GM19467 (cell line): Measurements from ENCODE around the gene DCUN1D4.

Experiments
- ATAC-seq: cut with Tn5 transposase; IDR thresholded peaks from one replicate; pipeline ENCODE4 v1.9.1; 2021; ENCODE audit warnings: mild to moderate bottlenecking, moderate library complexity; ENCODE audit not compliant: unreplicated experiment

DCUN1D4 gene

DNA sequence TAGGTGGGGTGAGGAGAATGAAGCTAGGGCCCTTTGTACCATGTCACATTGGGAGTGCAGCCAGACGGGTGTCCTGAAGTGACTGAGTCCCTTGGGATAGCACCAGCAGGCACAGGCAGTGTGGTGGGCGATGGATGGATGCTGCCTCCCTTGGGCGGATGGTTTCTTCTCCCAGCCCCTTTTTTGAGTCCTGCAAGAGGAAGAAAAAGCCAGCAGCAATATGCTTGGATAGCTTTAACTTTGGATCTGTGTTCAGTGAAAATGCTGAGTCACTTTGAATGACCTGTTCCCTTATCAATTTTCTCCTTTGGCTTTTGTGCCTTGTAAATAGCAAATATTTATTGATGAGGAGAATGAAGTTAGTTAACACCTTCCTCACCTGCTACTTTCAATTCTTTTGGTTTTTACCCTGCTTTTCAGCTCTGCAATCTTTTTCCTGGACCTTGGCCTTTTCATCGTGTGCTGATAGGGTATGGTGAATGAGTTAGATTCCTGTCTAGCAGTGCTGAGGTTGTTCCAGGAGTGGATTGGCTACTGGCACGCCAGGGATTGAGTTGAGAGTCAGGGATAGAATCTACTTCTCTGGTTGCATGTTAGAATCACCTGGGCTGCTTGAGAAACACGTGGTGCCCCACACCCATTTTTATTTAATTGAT is 10.2 kb downstream of the DCUN1D4 start:
- ATAC-seq = no peak

DNA sequence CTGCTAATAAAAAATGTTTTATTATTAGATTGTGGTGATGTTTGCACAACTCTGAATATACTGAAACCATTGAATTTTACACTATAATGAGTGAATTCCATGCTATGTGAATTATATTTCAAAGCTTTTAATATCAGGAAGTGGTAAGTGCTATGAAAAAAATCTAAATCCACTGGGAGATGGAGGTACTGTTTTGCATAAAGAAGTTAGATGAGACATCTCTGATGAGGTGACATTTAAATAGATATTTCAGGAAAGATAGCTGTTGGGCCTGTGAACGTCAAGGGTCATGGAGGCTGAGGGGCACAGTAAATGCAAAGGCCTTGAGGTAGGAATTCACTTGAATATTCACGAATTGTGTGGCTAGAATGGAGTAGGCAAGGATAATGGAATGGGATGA is 12.3 kb downstream of the DCUN1D4 start:
- ATAC-seq = no peak

DNA sequence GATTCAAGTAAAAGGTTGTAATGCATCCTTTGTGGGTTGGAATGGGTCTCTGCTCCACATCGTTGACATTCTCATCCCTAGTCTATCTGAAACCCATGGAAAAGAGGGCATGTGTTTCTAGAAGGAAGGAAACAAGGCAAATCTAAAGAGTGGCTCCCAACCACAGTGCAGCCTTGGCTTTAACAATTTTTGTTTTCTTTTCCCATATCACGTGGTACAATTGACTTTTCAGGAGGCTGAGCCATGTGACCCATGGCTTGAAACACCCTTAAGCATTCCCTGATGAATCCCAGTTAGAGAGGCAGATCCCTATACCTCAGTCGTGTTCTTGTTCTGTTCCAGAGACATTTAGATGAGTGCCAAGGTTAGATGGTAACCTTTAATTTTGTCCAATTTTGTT is 12.8 kb downstream of the DCUN1D4 start:
- no peak for ATAC-seq

DNA sequence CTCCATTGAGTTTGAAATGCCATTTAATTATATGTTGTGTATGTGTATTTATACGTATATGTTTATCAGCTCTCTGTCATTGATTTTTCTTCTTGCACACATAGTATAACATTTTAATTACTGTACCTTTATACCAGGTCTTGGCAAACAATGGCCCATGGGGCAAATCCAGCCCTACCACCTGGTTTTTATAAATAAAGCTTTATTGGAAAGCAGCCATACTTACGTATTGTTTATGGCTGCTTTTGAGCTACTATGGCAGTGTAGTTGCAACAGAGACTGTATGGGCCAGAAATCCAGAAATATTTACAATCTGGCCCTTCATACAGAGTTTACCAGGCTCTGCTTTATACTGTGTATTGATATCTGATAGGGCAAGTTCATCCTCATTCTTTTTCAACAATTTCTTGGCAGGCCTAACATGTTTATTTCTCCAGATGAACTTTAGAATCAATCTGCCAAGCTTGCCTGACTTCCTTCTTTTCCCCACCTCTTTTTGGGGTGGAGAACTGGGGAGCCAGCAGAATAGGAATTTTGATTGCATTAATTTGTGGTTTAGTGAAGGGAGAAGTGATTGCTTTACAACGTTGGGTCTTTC is 15.8 kb downstream of the DCUN1D4 start:
- ATAC-seq = no peak

DNA sequence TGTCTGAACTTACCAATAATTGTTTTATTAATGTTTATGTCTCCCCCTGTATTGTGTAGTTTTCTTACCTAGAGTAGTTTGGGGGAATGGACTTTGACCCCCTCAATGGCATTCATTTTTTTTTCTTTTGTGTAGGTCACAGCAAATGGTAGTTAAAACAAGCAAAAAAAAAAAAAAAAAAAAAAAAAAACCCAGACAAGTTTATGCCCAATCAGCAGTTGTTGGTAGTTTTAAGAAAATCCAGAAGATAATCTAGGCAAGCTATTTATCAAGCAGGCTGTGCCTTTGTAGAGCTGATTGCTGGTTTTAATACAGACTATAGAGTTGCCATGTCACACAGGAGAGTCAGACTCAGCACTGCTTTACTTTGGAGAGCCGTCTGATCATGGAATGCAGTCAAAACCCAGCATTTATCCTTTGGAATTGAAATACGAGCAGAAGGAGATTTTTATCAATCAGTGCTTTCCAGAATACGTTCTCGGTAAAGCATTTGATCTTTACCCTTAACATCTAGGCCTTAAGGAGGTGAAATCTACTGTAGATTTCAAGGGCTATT is 16.6 kb downstream of the DCUN1D4 start:
- ATAC-seq = no peak

DNA sequence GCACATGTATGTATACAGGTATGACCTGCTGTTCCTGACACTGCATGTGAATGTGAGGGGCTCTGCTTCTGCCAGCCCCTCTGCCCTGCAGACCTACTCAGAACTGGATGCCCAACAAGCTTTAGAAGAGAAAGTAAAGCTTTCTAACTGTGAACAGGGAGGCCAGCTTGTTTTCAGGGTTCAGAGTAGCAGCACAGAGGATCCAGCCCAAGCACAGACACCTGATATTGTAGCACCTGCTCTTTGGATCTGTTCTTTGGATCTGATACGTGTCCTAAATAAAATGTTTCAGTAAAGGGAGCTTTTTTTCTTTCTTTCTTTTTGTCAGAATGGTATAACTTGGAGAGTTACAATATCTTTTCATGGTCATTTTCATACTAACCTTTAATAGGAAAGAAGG is 19.2 kb downstream of the DCUN1D4 start:
- ATAC-seq = no peak

DNA sequence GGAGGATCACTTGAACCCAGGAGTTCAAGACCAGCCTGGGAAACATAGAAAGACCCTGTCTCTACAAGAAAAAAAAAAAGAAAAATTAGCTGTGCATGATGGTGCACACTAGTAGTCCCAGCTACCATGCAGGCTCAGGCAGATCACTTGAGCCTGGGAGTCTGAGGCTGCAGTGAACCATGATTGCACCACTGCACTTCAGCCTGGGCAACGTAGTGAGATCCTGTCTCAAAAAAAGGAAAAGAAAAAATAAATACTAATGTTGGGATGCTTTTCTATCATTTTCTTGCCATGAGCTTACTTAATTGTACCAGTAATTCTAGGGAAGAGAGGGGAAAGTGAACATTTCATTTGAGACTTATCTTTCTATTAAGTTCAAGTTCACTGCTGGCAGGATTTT is 19.8 kb downstream of the DCUN1D4 start:
- no peak for ATAC-seq

DNA sequence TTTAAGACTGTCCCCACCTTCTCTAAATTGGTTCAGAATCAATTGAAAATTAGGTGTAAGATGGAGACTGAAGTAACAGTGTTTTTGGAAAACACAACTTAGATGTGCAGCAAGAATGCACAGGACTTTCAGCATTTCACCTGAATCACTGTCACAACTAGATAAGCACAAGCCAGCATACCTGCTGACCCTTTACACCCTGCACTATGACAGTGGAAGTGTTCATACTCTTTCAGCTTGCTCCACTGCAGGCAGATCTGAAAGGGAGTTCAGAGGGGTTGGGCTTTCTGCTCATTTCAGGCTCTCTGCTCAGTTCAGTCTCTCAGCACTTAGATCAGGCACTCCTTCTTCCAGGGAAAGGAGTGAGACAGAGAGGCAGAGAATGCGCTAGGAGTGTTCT is 22.8 kb downstream of the DCUN1D4 start:
- no peak for ATAC-seq

DNA sequence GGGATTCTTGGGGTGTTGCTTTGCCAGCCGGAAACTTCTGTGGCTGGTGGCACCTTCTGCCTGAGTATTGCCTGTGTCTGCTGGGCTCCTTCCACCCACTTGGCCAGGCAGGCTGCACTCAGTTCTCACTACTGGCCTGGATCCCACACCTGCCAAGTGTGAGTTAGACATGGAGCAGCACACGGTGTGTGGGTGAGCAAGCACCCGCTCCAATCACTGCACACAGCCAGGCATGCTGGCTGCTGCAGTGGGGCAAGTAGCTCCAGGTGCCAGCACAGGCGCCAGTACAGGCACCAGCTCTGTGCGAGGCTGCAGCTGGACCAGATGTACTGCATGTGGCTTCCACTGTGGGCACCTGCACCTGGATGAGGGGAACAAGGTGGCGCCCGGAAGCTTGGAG is 23.9 kb downstream of the DCUN1D4 start:
- ATAC-seq = no peak

DNA sequence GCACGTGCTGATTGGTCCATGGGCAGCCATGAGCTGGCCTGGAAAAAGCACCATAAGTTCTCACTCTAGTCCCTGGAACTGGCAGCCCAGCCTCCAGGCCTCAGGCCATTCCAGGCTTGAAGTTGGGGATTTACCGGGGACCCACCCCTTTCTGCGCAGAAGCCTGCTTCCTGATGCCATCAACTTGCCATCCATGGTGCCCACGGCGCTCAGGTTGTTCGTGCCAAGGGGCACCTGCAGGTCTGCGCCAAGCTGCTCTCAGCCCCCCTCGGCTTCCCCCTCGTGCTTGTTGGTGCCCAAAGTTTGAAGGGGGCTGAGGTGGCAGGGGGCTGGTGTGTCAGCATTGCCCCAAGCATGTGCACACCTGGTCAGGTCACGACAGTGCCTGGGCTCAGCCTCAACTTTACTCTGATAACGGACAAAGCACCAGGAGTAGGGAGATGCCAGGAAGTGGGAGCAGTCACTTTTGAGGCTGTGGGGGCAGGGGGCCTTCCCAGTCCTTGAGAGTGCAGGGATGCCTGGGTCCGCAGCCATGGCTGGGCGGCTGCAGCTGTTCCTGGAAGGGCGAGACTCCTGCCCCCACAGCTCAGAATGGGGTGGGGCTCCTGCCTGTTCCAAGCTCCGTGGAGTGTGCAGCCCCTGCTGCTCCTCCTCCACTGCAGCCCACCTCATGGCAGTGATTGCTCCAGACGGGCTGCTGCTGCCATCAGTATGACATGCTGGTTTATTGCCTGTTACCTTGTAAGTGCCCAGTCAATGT is 24.9 kb downstream of the DCUN1D4 start:
- no peak for ATAC-seq

DNA sequence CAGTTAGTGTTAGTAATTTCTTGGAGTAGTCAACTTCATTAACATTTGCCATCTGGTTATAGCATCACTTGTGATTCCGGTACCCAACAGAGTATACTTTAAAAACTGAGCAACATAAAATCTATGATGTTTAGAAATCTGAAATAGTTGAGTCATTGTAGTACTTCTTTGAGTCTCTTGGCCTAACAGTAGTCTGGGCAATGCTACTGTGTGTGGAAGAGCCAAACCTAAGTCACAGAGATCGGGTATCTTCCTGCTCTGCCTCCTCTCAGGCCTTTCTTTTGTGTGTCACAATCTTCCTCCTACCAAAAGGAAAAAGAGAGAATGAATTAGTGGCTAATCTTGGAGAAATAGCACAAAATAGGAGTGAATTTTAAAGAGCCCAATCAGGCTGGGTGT is 25.5 kb downstream of the DCUN1D4 start:
- ATAC-seq = no peak

DNA sequence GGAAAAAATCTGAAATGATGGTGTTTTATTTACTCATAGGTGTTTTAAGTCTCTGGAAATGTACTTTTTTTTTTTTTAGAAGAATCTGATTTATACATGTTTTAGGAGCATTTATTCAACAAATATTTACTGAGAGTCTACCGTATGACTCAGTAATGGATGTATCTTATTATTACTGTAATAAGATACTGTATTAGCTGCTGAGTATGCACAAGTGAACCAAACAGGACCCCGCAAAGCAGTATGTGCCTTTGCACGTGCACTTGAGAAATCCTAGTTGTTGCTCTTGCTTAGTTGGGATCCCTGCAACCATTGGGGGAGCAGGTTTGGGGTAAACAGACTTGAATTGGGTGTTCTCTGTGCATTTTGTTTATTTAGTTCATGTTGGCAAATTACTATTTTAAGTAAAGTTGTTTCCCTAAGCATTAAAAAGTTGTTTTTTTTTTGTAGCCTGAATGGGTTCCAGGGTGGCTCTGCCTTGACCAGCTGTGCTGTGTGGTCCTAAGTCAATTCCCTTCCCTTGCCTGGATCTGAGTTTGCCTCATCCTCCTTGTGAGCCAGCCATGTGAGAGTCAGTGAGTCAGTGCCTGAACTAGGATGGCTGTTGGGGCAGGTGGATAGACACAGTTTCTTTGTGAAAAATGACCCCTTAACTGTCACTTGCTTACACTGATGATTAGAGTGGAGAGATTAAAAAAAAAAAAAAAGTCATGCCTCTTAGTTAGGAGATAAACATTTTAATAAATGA is 27.7 kb downstream of the DCUN1D4 start:
- ATAC-seq = no peak

DNA sequence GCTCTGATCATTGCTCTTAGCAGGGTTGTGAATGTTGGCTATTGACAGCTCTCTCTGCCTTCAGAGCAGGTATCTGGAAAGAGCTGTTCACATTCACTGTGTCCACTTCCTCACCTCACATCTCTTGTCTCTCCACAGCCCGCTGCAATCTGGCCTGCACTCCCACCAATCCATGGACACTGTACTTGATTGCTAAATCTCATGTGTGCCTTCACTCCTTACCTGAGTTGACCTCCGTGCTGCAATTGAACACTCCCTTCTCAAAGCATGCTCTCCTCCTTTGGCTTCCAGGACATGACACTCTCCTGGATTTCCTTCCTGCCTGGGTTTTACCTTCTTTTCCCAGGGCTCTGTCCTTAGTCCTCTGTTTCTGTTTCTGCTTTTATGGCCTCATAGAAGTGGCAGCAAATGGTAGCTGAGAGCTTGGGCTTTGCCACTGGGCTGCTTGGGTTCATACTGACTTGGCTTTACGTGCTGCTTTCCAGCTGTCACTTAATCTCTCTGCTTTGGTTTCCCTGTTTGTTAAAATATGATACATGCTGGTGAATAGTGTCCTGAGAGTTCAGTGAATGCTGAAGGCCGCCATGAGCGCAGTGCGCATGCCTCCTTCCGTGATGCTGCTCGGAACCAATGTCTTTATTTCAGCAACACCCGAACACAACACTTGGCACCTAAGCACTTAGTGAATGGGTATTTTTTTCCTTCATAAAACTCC is 29.5 kb downstream of the DCUN1D4 start:
- no peak for ATAC-seq

DNA sequence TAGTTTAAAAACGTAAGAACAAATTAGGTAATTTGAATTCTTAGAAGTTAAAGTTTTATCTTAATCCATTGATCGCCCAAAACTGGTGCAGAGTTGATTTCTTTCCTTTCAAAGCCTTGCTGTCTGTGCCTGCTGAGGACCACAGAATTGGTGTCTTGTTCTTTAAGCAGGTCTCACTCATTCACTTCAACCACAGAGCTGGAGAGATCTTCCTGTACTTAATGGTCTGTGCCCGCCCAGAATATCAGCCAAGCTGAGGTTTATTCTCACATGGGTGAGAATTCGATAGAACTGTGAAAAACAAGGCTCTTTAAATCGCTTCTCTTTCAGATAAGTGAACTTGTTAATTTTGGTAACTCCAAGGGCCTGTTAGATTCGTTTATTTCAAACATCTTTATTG is 31.6 kb downstream of the DCUN1D4 start:
- no peak for ATAC-seq

DNA sequence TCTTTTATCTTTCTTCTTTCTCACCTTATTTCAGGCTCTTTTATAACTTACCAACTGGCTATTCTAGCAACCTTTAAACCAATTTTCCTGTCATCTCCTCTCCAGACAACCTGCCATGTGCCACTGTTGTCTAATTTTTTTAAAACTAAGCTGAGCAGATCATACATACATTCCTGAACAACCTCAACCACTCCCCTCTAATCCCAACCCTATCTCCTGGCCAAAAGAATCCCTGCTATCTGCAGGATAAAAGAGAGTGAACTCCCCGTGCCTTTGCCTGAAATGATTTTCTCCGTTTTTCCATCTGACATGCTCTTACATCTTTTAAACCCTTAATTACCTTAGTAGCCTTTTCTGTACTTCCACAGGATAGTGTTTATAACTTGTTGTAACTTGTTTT is 35.5 kb downstream of the DCUN1D4 start:
- ATAC-seq = no peak

DNA sequence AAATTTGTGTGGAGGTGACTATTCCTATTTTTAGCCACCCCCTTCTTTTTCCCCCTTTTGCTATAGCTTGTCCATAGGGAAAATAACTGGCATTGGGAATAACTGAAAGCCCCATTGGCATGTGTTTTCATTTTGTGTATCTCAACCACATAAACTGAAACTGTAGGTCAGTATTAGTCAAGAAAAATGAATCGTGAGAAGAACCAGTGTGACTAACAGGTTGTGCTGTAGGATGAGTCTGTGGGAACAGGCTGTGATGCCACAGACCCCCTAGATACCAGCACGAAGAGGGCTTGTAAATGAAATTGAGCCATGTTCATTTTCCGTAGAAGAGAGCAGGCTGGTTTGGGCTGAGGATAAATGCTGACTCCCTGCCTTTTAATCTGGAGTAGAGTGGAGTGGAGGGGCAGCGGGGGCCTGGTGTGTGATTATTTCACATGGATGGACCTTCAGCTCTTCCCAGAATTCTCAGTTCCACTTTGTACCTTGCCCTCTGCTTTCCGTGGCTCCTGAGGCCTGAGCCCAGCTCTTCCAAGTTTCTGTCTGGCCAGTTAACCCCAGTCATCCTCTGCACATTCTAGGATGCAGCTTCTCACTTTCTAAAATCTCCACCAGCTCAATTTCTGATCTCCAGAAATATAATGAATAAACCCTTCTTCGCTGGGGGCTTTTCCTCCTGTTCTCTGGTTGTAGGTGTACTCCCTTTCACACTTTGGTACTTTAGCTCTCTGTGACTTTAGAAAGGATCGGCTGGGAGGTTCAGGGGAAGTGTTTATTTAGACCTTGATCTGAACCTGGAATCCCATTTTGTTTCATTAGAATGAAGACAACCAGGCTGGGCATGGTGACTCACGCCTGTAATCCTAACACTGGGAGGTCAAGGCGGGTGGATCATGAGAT is 37.3 kb downstream of the DCUN1D4 start:
- ATAC-seq = no peak

DNA sequence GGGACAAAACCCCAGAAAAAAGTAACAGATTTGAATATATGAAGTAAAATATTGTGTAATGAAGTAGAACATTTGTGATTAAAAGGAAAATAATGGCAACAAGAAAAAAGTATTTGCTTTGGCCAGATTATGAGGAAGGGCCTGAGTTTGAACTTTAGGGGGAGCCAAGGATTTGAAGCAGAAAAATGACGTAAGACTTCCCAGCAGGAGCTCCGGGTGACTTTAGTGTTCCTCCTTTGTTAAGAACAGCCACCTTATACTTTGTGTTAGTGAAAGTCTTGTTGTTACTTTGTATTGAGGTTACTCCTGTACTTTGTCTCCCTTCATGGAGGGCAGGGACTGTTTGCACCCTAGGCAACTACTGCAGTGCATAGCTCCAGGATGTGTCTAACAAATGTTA is 41.1 kb downstream of the DCUN1D4 start:
- ATAC-seq = no peak

DNA sequence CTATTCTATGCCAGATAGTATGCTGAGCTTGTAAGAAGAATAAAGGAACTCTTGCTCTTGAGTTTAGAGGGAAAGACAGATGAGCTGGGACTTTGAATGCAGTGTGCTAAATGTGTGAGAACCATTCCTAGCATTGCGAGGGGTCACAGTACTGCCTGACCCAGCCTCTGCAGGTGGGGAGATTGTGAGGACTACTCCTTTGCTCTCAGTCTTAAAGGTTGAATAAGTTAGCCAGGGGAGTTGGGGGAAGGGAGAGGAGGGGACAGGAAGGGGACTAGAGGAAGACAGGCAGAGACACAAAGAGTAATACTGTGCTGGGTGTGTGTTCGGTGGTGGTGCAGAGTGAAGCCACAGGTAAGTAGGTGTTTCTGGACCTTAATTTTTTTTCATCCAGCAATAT is 41.7 kb downstream of the DCUN1D4 start:
- no peak for ATAC-seq

DNA sequence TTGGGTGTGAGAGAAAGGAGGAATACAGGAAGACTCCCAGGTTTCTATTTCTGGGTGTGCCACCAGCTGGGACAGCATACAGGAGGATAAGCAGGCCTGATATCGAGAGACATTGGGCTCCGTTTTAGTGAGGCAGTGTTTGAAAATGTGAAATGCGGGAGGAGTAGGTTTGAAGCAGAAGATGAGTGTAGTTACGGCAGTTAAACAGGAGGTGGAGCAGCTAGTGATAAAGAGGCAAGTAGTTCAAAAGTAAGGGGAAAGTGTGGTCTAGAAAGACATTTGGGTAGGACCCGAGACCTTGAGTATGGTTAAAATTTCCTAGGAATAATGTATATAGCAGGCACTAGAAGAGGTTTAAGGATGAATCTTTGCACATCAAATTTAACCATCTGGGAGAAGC is 42.4 kb downstream of the DCUN1D4 start:
- ATAC-seq = peak; percentile 55

DNA sequence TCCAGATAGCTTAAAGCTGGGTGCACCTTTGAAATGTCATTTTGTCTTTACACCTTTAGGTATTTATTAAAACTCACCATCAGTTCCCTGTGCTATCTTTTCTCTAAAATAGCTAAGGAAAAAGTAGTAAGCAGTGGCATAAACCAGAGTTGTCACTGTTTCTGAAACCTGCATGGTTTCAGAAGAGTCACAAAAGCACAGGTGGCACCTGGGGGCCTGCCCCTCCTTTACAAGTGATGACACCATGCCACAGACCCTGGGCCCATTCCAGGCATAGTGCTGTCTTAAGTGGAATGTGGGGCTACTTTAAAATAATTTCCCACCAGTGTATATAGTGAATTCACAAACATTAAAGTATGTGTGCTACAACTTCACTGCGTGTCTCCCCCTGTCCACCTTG is 47.8 kb downstream of the DCUN1D4 start:
- no peak for ATAC-seq
